ENCODE results near the gene GALNT8.

Gene GALNT8

DNA sequence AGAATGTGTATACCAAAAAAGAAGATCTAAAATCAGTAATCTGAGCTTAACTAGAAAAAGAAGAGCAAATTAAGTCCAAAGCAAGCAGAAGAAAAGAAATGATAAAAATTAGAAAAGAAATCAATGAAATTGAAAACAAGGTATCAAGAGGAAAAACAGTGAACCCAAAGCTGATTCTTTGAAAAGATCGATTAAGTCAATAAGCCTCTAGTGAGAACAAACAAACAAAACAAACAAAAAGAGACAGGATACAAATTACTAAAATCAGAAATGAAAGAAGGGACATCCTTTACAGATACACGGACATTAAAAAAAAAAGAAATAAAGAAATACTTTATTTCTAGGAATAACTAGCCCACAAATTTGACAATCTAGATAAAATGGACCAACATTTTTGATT is 12.9 kb upstream of the GALNT8 start:
- H4K20me1 ChIP-seq (ENCODE audit: insufficient read depth, low read length, poor library complexity, severe bottlenecking), result no peaks in the 10 kb centered on the region
- no peaks in the 10 kb centered on the region for H3K27me3 ChIP-seq (ENCODE audit: insufficient read depth, low read length, poor library complexity, severe bottlenecking)
- no peak overlapping the region for H3K9ac ChIP-seq (ENCODE audit: low read depth, low read length, poor library complexity, severe bottlenecking)
- no peaks in the 10 kb centered on the region for H3K9me2 ChIP-seq (replicated peaks; ENCODE audit: low read depth, low read length)
- TF ChIP-seq CTCF (conservative IDR thresholded peaks at IDR 0.05; ENCODE audit: low read length) (no peak), EZH2phosphoT487 (IDR thresholded peaks at IDR 0.05; ENCODE audit: borderline replicate concordance) (no peak)
- no peaks in the 10 kb centered on the region for H3K36me3 ChIP-seq (ENCODE audit: insufficient read depth, low read length)
- no peak overlapping the region for H3K4me3 ChIP-seq (ENCODE audit: low read length, poor library complexity, severe bottlenecking)
- H3F3A ChIP-seq (ENCODE audit: low read depth), result no peaks in the 10 kb centered on the region
- H3K79me2 ChIP-seq (ENCODE audit: insufficient read depth, low read length), result no peaks in the 10 kb centered on the region
- H2AFZ ChIP-seq (ENCODE audit: low read length), result no peak overlapping the region
- H3K9me3 ChIP-seq (ENCODE audit: insufficient read depth, low read depth, low read length), result no peaks in the 10 kb centered on the region
- no peak overlapping the region for H3K4me2 ChIP-seq (ENCODE audit: low read depth, low read length, poor library complexity, severe bottlenecking)
- no peaks in the 10 kb centered on the region for H3K4me1 ChIP-seq (ENCODE audit: insufficient read depth, low read length, poor library complexity, severe bottlenecking)

GRCh38 chr12:4710113-4710512 is 10.1 kb upstream of the GALNT8 start:
- TF ChIP-seq EZH2phosphoT487 (IDR thresholded peaks at IDR 0.05; ENCODE audit: borderline replicate concordance), result no peak
- TF ChIP-seq CTCF (conservative IDR thresholded peaks at IDR 0.05; ENCODE audit: low read length), result no peak
- H3K4me3 ChIP-seq (ENCODE audit: low read length, poor library complexity, severe bottlenecking), result no peak overlapping the region

DNA sequence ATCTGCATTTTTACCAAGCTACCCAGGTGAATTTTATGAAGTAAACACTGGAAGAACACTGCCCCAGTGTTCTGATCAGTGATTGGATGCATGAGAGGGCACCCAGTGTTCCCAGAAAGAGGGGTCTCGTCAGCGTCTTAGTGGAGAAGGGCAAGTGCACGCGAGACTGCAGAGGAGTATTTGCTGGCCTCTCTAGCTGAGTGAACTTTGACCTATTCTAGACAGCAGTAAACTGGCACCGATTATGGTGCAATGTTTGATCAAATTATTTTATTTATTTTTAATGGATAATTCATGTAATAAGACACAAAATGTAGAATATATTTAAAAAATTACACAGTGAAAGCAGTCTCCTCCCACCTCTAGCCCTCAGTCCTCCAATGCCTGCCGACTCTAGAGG is 5.3 kb upstream of the GALNT8 start:
- TF ChIP-seq EZH2phosphoT487 (IDR thresholded peaks at IDR 0.05; ENCODE audit: borderline replicate concordance), result no peak
- TF ChIP-seq CTCF (conservative IDR thresholded peaks at IDR 0.05; ENCODE audit: low read length), result no peak
- Histone ChIP-seq H3K9ac (ENCODE audit: low read depth, low read length, poor library complexity, severe bottlenecking) (no peak overlapping the region), H3K4me2 (ENCODE audit: low read depth, low read length, poor library complexity, severe bottlenecking) (no peak overlapping the region), H3K9me3 (ENCODE audit: insufficient read depth, low read depth, low read length) (no peaks in the 10 kb centered on the region), H3K4me1 (ENCODE audit: insufficient read depth, low read length, poor library complexity, severe bottlenecking) (no peaks in the 10 kb centered on the region), H3F3A (ENCODE audit: low read depth) (no peaks in the 10 kb centered on the region), H2AFZ (ENCODE audit: low read length) (no peak overlapping the region), H3K79me2 (ENCODE audit: insufficient read depth, low read length) (no peaks in the 10 kb centered on the region), H4K20me1 (ENCODE audit: insufficient read depth, low read length, poor library complexity, severe bottlenecking) (no peaks in the 10 kb centered on the region), H3K9me2 (replicated peaks; ENCODE audit: low read depth, low read length) (no peaks in the 10 kb centered on the region), H3K27me3 (ENCODE audit: insufficient read depth, low read length, poor library complexity, severe bottlenecking) (no peaks in the 10 kb centered on the region), H3K4me3 (ENCODE audit: low read length, poor library complexity, severe bottlenecking) (no peak overlapping the region), H3K36me3 (ENCODE audit: insufficient read depth, low read length) (no peaks in the 10 kb centered on the region)

More at GRCh38 chr12:4710113-4710512, 10.1 kb upstream of the GALNT8 start:
- Histone ChIP-seq H3K9me3 (ENCODE audit: insufficient read depth, low read depth, low read length) (no peaks in the 10 kb centered on the region), H3K4me1 (ENCODE audit: insufficient read depth, low read length, poor library complexity, severe bottlenecking) (no peaks in the 10 kb centered on the region), H3K79me2 (ENCODE audit: insufficient read depth, low read length) (no peaks in the 10 kb centered on the region), H3K4me2 (ENCODE audit: low read depth, low read length, poor library complexity, severe bottlenecking) (no peak overlapping the region), H3K9ac (ENCODE audit: low read depth, low read length, poor library complexity, severe bottlenecking) (no peak overlapping the region), H3K36me3 (ENCODE audit: insufficient read depth, low read length) (no peaks in the 10 kb centered on the region), H2AFZ (ENCODE audit: low read length) (no peak overlapping the region), H3K9me2 (replicated peaks; ENCODE audit: low read depth, low read length) (no peaks in the 10 kb centered on the region), H3F3A (ENCODE audit: low read depth) (no peaks in the 10 kb centered on the region), H3K27me3 (ENCODE audit: insufficient read depth, low read length, poor library complexity, severe bottlenecking) (no peaks in the 10 kb centered on the region), H4K20me1 (ENCODE audit: insufficient read depth, low read length, poor library complexity, severe bottlenecking) (no peaks in the 10 kb centered on the region)
